Body of pancreas (tissue), 4 donors: ENCODE data around the gene TPST1. TPM values are rescaled to one million over a fixed set of nuclear protein-coding genes. Genes with fewer than 3 reads are reported as not detected.
"Not testable (repeated sequence)": the region's sequence is repeated elsewhere in the genome, so short reads cannot be mapped to it uniquely, and the experiment has no call there.

Experiments used
- ATAC-seq: fragments of 150-250 bp; one replicate; pipeline ENCODE4 v1.9.1; 2016
- DNase-seq, 4 donors: peaks; one replicate each; pipeline ENCODE4 v3.0.0-alpha.2; 2019
- H3K27ac ChIP-seq, 4 donors: fragments of 200-600 bp; sonication (generic); 1 replicate in 3 of 4; 2 replicates in 1 of 4; pipeline versions ENCODE4 v1.5.1 to v1.6.1; 2016 to 2019; ENCODE audit warnings: mild to moderate bottlenecking in 1 of 4, mixed read lengths in 1 of 4, moderate library complexity in 1 of 4
- H3K27me3 ChIP-seq, 2 donors: fragments of 200-600 bp; sonication (generic); one replicate each; pipeline ENCODE4 v1.6.0; 2016; ENCODE audit warnings: mild to moderate bottlenecking in 1 of 2
- H3K36me3 ChIP-seq, 2 donors: fragments of 200-600 bp; sonication (generic); replicated peaks in 1 of 2; 2 replicates each; pipeline ENCODE4 v1.5.1; 2016; ENCODE audit warnings: low read depth in 2 of 2; ENCODE audit not compliant: insufficient read depth in 1 of 2
- H3K4me1 ChIP-seq: fragments of 200-600 bp; sonication (generic); one replicate; pipeline ENCODE4 v1.6.0; 2016
- H3K4me3 ChIP-seq, 2 donors: fragments of 200-600 bp; sonication (generic); 1 replicate in 1 of 2; 2 replicates in 1 of 2; pipeline ENCODE4 v1.5.1; 2016 to 2019
- H3K9me3 ChIP-seq, 3 donors: fragments of 200-600 bp; sonication (generic); 1 replicate in 2 of 3; 2 replicates in 1 of 3; pipeline ENCODE4 v1.5.1; 2016
- POLR2A ChIP-seq, 3 donors: fragments of 450-650 bp; IDR thresholded peaks; one replicate each; pipeline ENCODE4 v1.6.1; 2016; ENCODE audit warnings: antibody characterized with exemption in 3 of 3, mild to moderate bottlenecking in 2 of 3
- WGBS, 2 donors: methylation state at CpG; one replicate each; pipeline ENCODE4 v1.1.5; 2017; 5-methylcytosine and 5-hydroxymethylcytosine counted together
- intact Hi-C: fragments of 100-400 bp; cut with DNase I; formaldehyde crosslinking; loops from one replicate; pipeline ENCODE4 v1.15.1; 2023
- total RNA-seq, 2 donors: library from RNA; depleted of rRNA; stranded (reverse); fragments of >200 nt; gene quantifications; one replicate each; pipeline ENCODE4 v1.1.0, GENCODE V29; 2016
- TF ChIP-seq, protein P1 (sequence below), 7 experiments: fragments of 450-650 bp in 4 of 7; fragments of 200-600 bp in 3 of 7; sonication (generic) in 3 of 7; IDR thresholded peaks; one replicate each; pipeline ENCODE4 v1.5.1; 2016 to 2019; ENCODE audit warnings: antibody characterized with exemption in 7 of 7

TPST1 gene
- 10 to 100 TPM; 12.5 to 16.5 TPM for total RNA-seq

DNA sequence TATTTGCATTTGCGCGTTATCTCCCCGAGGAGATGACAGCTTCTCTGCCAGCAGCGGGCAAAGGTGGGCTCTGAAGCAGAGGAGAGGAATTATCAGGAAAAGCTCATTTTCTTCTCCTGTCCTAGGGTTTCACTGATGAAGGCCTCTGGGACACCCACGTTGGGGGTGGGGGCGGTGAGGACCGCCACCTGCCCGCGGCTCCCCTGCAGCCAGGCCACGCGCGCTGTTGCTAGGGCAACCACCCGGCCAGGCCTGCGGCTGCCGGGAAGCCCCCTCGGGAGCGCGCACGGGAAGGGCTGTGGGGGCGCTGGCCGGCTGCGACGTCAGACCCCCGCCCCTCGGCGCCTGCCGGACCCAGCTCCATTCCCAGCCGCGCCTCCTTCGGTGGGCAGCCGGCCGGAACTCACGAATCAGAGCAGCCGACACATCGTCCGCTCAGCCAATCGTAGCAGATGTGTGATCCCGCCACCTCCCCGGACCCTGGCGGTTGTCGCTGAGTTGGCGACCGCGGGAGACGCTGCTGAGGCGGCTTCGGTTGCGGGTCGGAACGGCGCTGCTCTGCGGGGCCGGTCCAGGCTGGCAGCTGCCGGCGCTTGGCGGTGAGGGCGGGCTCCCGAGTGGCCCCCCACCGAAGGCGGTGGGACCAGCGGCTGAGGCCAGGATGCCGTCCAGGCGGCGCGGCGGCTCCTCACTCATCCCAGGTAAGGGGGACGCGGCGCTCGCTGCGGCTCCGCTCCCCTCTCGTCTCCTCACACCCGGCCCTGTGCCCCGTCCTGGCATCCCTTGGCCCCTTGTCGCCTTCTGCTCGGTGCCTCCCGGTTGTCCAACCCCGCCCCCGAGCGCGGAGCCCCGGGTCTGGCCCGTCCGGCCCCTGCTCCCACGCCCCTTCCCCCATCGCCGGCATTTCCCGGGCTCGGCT, at the start of gene TPST1:
TSS of gene TPST1 (plus strand) at position 513 of the 919 bp plus-strand sequence. CDS start 35,092 bp downstream, outside the sequence.
- intact Hi-C loops, result no loop called here
- no peaks in the 10 kb centered on the region for H3K27me3 ChIP-seq

DNA sequence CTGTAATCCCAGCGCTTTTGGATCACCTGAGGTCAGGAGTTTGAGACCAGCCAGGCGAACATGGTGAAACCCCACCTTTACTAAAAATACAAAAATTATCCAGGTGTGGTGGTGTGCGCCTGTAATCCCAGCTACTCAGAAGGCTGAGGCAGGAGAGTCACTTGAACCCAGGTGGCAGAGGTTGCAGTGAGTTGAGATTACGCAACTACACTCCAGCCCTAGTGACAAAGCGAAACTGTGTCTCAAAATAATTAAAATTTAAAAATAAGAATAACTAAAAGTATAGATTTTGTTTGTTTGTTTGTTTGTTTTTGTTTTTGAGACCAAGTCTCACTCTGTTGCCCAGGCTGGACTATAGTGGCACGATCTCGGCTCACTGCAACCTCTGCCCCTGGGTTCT, 49.1 kb upstream of the TPST1 start:
- peaks cover 6 to 15% of the 10 kb centered on the region in 2 donors for H3K36me3 ChIP-seq
- DNase-seq, ATAC-seq, H3K27ac ChIP-seq, intact Hi-C loops, H3K27me3 ChIP-seq, H3K4me3 ChIP-seq, H3K9me3 ChIP-seq: not testable (repeated sequence)
- 97 to 98% methylated on average over 7 of the region's 7 CpGs for WGBS, 2 donors
- H3K4me1 ChIP-seq, result peaks cover 19% of the 10 kb centered on the region

More for the DNA sequence above, at the start of gene TPST1:
- 0 to 2% methylated on average over 15 to 81 of the region's 90 CpGs for WGBS, 2 donors
- DNase-seq (peak; percentile 87 to 89 (median 88)), ATAC-seq (peak; percentile 96)
- H3K27ac ChIP-seq, result peak within 1 kb of the TSS; percentile 12 to 79 (median 64)
- peaks cover 20% of the 10 kb centered on the region for H3K4me1 ChIP-seq
- H3K36me3 ChIP-seq, result no peaks in the 10 kb centered on the region
- TF ChIP-seq POLR2A (IDR thresholded peaks at IDR 0.05), result peak; percentile 89 to 94 (median 91)
- TF ChIP-seq, protein P1, sequence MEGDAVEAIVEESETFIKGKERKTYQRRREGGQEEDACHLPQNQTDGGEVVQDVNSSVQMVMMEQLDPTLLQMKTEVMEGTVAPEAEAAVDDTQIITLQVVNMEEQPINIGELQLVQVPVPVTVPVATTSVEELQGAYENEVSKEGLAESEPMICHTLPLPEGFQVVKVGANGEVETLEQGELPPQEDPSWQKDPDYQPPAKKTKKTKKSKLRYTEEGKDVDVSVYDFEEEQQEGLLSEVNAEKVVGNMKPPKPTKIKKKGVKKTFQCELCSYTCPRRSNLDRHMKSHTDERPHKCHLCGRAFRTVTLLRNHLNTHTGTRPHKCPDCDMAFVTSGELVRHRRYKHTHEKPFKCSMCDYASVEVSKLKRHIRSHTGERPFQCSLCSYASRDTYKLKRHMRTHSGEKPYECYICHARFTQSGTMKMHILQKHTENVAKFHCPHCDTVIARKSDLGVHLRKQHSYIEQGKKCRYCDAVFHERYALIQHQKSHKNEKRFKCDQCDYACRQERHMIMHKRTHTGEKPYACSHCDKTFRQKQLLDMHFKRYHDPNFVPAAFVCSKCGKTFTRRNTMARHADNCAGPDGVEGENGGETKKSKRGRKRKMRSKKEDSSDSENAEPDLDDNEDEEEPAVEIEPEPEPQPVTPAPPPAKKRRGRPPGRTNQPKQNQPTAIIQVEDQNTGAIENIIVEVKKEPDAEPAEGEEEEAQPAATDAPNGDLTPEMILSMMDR (IDR thresholded peaks at IDR 0.05), result peak; percentile 36 to 85 (median 83)
- H3K9me3 ChIP-seq, result no peaks in the 10 kb centered on the region
- peak within 1 kb of the TSS; percentile 53 to 87 for H3K4me3 ChIP-seq

DNA sequence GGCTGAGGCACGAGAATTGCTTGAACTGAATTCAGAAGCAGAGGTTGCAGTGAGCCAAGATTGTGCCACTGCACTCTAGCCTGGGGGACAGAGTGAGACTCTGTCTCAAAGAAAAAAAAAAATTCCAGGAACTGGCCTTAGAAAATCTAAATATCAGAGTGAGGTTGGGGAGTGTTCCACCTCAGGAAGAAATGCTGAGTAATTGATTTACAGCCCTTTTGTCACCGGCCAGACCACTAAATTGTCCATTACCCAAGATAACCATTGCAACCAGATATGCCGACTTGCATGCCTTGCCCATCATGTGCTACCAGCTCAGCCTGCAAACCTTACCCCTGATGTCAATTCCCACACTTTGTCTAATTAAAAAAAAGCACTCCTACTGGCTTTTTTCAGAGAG, 48.1 kb upstream of the TPST1 start:
- no peak overlapping the region for H3K27ac ChIP-seq
- no peak for DNase-seq
- H3K9me3 ChIP-seq, result no peaks in the 10 kb centered on the region
- peaks cover 12% of the 10 kb centered on the region for H3K4me1 ChIP-seq
- no peak overlapping the region for H3K4me3 ChIP-seq
- no peaks in the 10 kb centered on the region for H3K27me3 ChIP-seq
- ATAC-seq, result no peak
- TF ChIP-seq POLR2A (IDR thresholded peaks at IDR 0.05), result no peak
- TF ChIP-seq, protein P1 (IDR thresholded peaks at IDR 0.05), result no peak
- peaks cover 4 to 12% of the 10 kb centered on the region in 2 donors for H3K36me3 ChIP-seq
- intact Hi-C loops, result no loop called here
- WGBS, 2 donors, result 57 to 79% methylated on average over 3 of the region's 3 CpGs

DNA sequence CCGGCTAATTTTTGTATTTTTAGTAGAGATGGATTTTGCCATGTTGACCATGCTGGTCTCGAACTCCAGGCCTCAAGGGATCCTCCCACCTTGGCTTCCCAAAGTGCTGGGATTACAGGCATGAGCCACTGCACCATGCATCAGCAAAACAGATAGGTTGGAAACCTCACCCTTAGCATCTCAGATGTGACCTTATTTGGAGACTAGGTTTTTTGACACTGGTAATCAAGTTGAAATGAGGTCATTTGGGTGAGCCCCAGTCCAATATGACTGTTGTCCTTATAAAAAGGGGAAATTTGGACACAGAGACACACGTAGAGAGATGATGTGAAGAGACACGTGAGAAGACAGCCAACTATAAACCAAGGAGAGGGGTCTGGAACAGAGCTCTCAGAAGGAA, 42.5 kb upstream of the TPST1 start:
- intact Hi-C loops, result no loop called here

DNA sequence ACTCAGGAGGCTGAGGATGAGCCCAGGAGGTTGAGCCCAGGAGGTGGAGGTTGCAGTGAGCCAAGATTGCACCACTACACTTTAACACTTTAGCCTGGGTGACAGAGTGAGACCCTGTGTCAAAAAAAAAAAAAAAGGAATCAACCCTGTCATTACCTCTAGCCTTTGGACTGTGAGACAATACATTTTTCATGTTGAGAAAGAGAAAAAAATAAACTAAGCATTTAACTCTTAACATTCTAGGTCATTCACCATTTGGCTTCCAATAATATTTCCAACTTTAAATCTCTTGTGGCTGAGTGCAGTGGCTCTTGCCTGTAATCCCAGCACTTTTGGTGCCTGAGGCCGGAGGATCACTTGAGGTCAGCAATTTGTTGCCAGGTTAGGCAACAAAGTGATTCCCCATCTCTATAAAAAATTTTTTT, 41.9 kb upstream of the TPST1 start:
- 90 to 100% methylated on average over 1 of the region's 1 CpG for WGBS, 2 donors
- Histone ChIP-seq H3K4me1 (no peaks in the 10 kb centered on the region), H3K36me3 (no peaks in the 10 kb centered on the region), H3K27me3 (no peaks in the 10 kb centered on the region), H3K27ac (no peak overlapping the region), H3K9me3 (no peaks in the 10 kb centered on the region), H3K4me3 (no peak overlapping the region)
- intact Hi-C loops, result no loop called here
- TF ChIP-seq, protein P1 (IDR thresholded peaks at IDR 0.05), result no peak
- TF ChIP-seq POLR2A (IDR thresholded peaks at IDR 0.05), result no peak
- ATAC-seq (no peak), DNase-seq (no peak)

More for the DNA sequence above, 42.5 kb upstream of the TPST1 start:
- Histone ChIP-seq H3K4me1 (no peaks in the 10 kb centered on the region), H3K9me3 (no peaks in the 10 kb centered on the region), H3K4me3 (no peak overlapping the region), H3K27me3 (no peaks in the 10 kb centered on the region), H3K27ac (no peak overlapping the region), H3K36me3 (no peaks in the 10 kb centered on the region)
- ATAC-seq, result no peak
- 91 to 98% methylated on average over 4 of the region's 4 CpGs for WGBS, 2 donors
- no peak for DNase-seq
- no peak for TF ChIP-seq POLR2A (IDR thresholded peaks at IDR 0.05)
- TF ChIP-seq, protein P1 (IDR thresholded peaks at IDR 0.05), result no peak
